ENCODE measurements around the gene NUBP1.
"Not testable (repeated sequence)": the region's sequence is repeated elsewhere in the genome, so short reads cannot be mapped to it uniquely, and the experiment has no call there.

NUBP1 gene

GRCh38 chr16:10740845-10741208 is 2.8 kb upstream of the NUBP1 start:
- no peak overlapping the region for H3K4me3 ChIP-seq (ENCODE audit: low read length)

GRCh38 chr16:10741249-10741648 is 2.4 kb upstream of the NUBP1 start:
- not testable (repeated sequence) for H3K4me3 ChIP-seq (ENCODE audit: low read length)

More at GRCh38 chr16:10740845-10741208, 2.8 kb upstream of the NUBP1 start:
- no peak for TF ChIP-seq ZNF274 (IDR thresholded peaks at IDR 0.05; ENCODE audit: low read depth, low read length)

GRCh38 chr16:10741844-10742243 is 1.8 kb upstream of the NUBP1 start:
- no peak overlapping the region for H3K4me3 ChIP-seq (ENCODE audit: low read length)
- TF ChIP-seq ZNF274 (IDR thresholded peaks at IDR 0.05; ENCODE audit: low read depth, low read length) = no peak

GRCh38 chr16:10743227-10743609 is 424 bp upstream of the NUBP1 start:
- TF ChIP-seq ZNF274 (IDR thresholded peaks at IDR 0.05; ENCODE audit: low read depth, low read length) = no peak
- H3K4me3 ChIP-seq (ENCODE audit: low read length) = peak overlapping the region; percentile 66

GRCh38 chr16:10744370-10745030 is 858 bp downstream of the NUBP1 start:
- TF ChIP-seq ZNF274 (IDR thresholded peaks at IDR 0.05; ENCODE audit: low read depth, low read length) = no peak
- peak overlapping the region; percentile 62 for H3K4me3 ChIP-seq (ENCODE audit: low read length)

GRCh38 chr16:10745841-10746240 is 2.2 kb downstream of the NUBP1 start:
- no peak for TF ChIP-seq ZNF274 (IDR thresholded peaks at IDR 0.05; ENCODE audit: low read depth, low read length)

GRCh38 chr16:10750793-10751192 is 7.2 kb downstream of the NUBP1 start:
- TF ChIP-seq ZNF274 (IDR thresholded peaks at IDR 0.05; ENCODE audit: low read depth, low read length) = no peak

More at GRCh38 chr16:10745841-10746240, 2.2 kb downstream of the NUBP1 start:
- no peak overlapping the region for H3K4me3 ChIP-seq (ENCODE audit: low read length)

GRCh38 chr16:10751291-10751697 is 7.7 kb downstream of the NUBP1 start:
- H3K4me3 ChIP-seq (ENCODE audit: low read length) = no peak overlapping the region
- TF ChIP-seq ZNF274 (IDR thresholded peaks at IDR 0.05; ENCODE audit: low read depth, low read length) = no peak

More at GRCh38 chr16:10750793-10751192, 7.2 kb downstream of the NUBP1 start:
- no peak overlapping the region for H3K4me3 ChIP-seq (ENCODE audit: low read length)

- H3K4me3 ChIP-seq (ENCODE audit: low read length) = no peak overlapping the region; the same call in 1 of the 2 replicates
- TF ChIP-seq ZNF274 (IDR thresholded peaks at IDR 0.05; ENCODE audit: low read depth, low read length) = no peak
Observed at GRCh38 chr16:10752843-10753523, 9.3 kb downstream of the NUBP1 start.

GRCh38 chr16:10753670-10754069 is 10.0 kb downstream of the NUBP1 start:
- H3K4me3 ChIP-seq (ENCODE audit: low read length) = peak overlapping the region; percentile 1; the same call in 1 of the 2 replicates
- TF ChIP-seq ZNF274 (IDR thresholded peaks at IDR 0.05; ENCODE audit: low read depth, low read length) = no peak

- TF ChIP-seq ZNF274 (IDR thresholded peaks at IDR 0.05; ENCODE audit: low read depth, low read length) = no peak
- no peak overlapping the region for H3K4me3 ChIP-seq (ENCODE audit: low read length)
Observed at GRCh38 chr16:10754941-10755340, 11.3 kb downstream of the NUBP1 start.

- TF ChIP-seq ZNF274 (IDR thresholded peaks at IDR 0.05; ENCODE audit: low read depth, low read length) = no peak
- no peak overlapping the region for H3K4me3 ChIP-seq (ENCODE audit: low read length)
Observed at GRCh38 chr16:10756574-10756973, 12.9 kb downstream of the NUBP1 start.

- H3K4me3 ChIP-seq (ENCODE audit: low read length) = no peak overlapping the region
- no peak for TF ChIP-seq ZNF274 (IDR thresholded peaks at IDR 0.05; ENCODE audit: low read depth, low read length)
Observed at GRCh38 chr16:10760858-10761257, 17.2 kb downstream of the NUBP1 start.

GRCh38 chr16:10761373-10761772 is 17.7 kb downstream of the NUBP1 start:
- TF ChIP-seq ZNF274 (IDR thresholded peaks at IDR 0.05; ENCODE audit: low read depth, low read length) = no peak
- no peak overlapping the region for H3K4me3 ChIP-seq (ENCODE audit: low read length)

GRCh38 chr16:10762336-10763016 is 18.8 kb downstream of the NUBP1 start:
- no peak overlapping the region for H3K4me3 ChIP-seq (ENCODE audit: low read length)
- no peak for TF ChIP-seq ZNF274 (IDR thresholded peaks at IDR 0.05; ENCODE audit: low read depth, low read length)
